Keratinocyte (primary cell): Measurements from ENCODE around the gene OXSR1.

ENCODE experiments used
- EZH2 ChIP-seq: IDR thresholded peaks from one replicate; pipeline ENCODE4 v1.6.1; 2012; ENCODE audit warnings: inconsistent platforms, mild to moderate bottlenecking, low read length, moderate library complexity
- TF ChIP-seq, protein P1 (sequence below), 3 experiments: IDR thresholded peaks in 1 of 3; conservative IDR thresholded peaks in 1 of 3; optimal IDR thresholded peaks in 1 of 3; 2 replicates in 2 of 3; 3 replicates in 1 of 3; pipeline versions ENCODE3 to v1.5.1; 2011; ENCODE audit warnings: low read length in 3 of 3, mild to moderate bottlenecking in 3 of 3, moderate library complexity in 2 of 3, control low read depth in 1 of 3, inconsistent platforms in 1 of 3; ENCODE audit not compliant: insufficient read depth in 2 of 3; ENCODE audit errors: extremely low read depth in 1 of 3

DNA sequence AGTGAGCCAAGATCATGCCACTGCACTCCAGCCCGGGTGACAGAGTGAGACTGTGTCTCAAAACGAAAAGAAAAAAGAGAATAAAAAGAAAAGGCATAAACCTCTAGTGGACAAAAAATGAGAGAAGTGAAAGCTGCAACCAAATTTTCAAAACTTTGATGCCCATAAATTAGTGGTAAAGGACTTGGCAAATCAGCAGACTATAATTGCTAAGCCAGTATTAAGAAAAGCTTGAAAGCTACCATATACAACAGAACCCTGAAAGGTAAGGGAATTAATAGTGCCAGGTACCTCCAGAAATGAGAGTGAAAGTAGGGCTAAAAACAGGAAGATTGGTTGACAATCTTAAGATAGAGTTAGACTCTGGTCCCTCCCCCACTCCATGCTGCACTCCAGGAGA lies 67.4 kb downstream of the OXSR1 start:
- TF ChIP-seq, protein P1, sequence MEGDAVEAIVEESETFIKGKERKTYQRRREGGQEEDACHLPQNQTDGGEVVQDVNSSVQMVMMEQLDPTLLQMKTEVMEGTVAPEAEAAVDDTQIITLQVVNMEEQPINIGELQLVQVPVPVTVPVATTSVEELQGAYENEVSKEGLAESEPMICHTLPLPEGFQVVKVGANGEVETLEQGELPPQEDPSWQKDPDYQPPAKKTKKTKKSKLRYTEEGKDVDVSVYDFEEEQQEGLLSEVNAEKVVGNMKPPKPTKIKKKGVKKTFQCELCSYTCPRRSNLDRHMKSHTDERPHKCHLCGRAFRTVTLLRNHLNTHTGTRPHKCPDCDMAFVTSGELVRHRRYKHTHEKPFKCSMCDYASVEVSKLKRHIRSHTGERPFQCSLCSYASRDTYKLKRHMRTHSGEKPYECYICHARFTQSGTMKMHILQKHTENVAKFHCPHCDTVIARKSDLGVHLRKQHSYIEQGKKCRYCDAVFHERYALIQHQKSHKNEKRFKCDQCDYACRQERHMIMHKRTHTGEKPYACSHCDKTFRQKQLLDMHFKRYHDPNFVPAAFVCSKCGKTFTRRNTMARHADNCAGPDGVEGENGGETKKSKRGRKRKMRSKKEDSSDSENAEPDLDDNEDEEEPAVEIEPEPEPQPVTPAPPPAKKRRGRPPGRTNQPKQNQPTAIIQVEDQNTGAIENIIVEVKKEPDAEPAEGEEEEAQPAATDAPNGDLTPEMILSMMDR (optimal IDR thresholded peaks at IDR 0.05 in 1 of 3, IDR thresholded peaks at IDR 0.05 in 1 of 3, conservative IDR thresholded peaks at IDR 0.05 in 1 of 3; ENCODE audit: extremely low read depth in 1 of 3, insufficient read depth in 2 of 3, low read length in 3 of 3) = no peak
- TF ChIP-seq EZH2 = no peak
